Measurements from ENCODE around the gene THAP3. TPM values are rescaled to one million over a fixed set of nuclear protein-coding genes. Genes with fewer than 3 reads are reported as not detected.

The THAP3 gene
- total and polyA plus RNA-seq, 2 of the 8 experiments (the other 6 are each of a cell fraction or from before 2014, with no cell fraction given) = 8.2 to 15.3 TPM

GRCh38 chr1:6666696-6667095 is 42.0 kb downstream of the THAP3 start:
- DNase-seq (ENCODE audit: low read depth in 1 of 2, low spot score in 2 of 2) (no peak), FAIRE-seq (no peak)
- no peak overlapping the region for H3K23ac ChIP-seq (ENCODE audit: insufficient read length)
- H2BK20ac ChIP-seq (ENCODE audit: low read length) = no peak overlapping the region
- no peak overlapping the region for H3K27ac ChIP-seq (ENCODE audit: low read depth, low read length)
- ChIA-PET POLR2A (ENCODE audit: partially characterized antibody) (no interaction called here), CTCF (ENCODE audit: partially characterized antibody) (interaction anchor here (4.2 kb wide), 1 partner anchor 20 kb away, joined by 17 read pairs; no protein-coding TSS in a partner anchor)
- peaks cover 2% of the 10 kb centered on the region; the same call in 1 of the 2 replicates for H3K79me1 ChIP-seq (ENCODE audit: low read depth, low read length)
- no peak overlapping the region for H3K56ac ChIP-seq (replicated peaks; ENCODE audit: insufficient read length, low read depth, low read length)
- peaks cover 0 to 11% of the 10 kb centered on the region in 2 experiments for H4K20me1 ChIP-seq (replicated peaks in 1 of 2; ENCODE audit: control insufficient read depth in 1 of 2, insufficient read depth in 2 of 2, low read length in 2 of 2)
- no peak overlapping the region for H3K18ac ChIP-seq (ENCODE audit: extremely low read depth, low read length)
- no peaks in the 10 kb centered on the region for H3K27me3 ChIP-seq (replicated peaks in 1 of 4; ENCODE audit: control insufficient read depth in 3 of 4, extremely low read depth in 1 of 4, insufficient read depth in 3 of 4, low read length in 3 of 4)
- H4K5ac ChIP-seq (ENCODE audit: insufficient read length, low read depth, low read length) = no peak overlapping the region
- no peak overlapping the region for H2BK12ac ChIP-seq (ENCODE audit: low read depth, low read length)
- H3K4me1 ChIP-seq (replicated peaks in 1 of 4; ENCODE audit: control insufficient read depth in 3 of 4, insufficient read depth in 4 of 4, low read length in 3 of 4) = no peaks in the 10 kb centered on the region
- H2AK5ac ChIP-seq (ENCODE audit: low read depth, low read length) = no peak overlapping the region
- H3K14ac ChIP-seq (ENCODE audit: insufficient read length) = no peak overlapping the region
- no peak overlapping the region for H4K91ac ChIP-seq (replicated peaks; ENCODE audit: insufficient read length, low read length)
- H2BK120ac ChIP-seq (replicated peaks; ENCODE audit: low read depth, low read length) = no peak overlapping the region
- H3K79me2 ChIP-seq (ENCODE audit: control insufficient read depth in 1 of 2, insufficient read depth in 2 of 2, low read length in 2 of 2) = peaks cover 0 to 11% of the 10 kb centered on the region in 2 experiments; a peak in 1 of 4 replicates
- no peak overlapping the region for H2BK5ac ChIP-seq (ENCODE audit: low read depth, low read length)
- H2AFZ ChIP-seq (ENCODE audit: low read length) = no peak overlapping the region
- no peak overlapping the region for H3K4me3 ChIP-seq (ENCODE audit: extremely low read depth in 1 of 4, insufficient read depth in 2 of 4, low read depth in 3 of 4, low read length in 4 of 4)
- no peak overlapping the region for H3K4me2 ChIP-seq (ENCODE audit: insufficient read depth in 1 of 2, low read depth in 2 of 2, low read length in 2 of 2)
- H3K23me2 ChIP-seq (ENCODE audit: low read depth, low read length) = no peaks in the 10 kb centered on the region
- no peak overlapping the region for H3K4ac ChIP-seq (replicated peaks; ENCODE audit: insufficient read length, low read depth, low read length)
- peaks cover 0 to 2% of the 10 kb centered on the region in 2 experiments; a peak in 1 of 4 replicates for H3K9me3 ChIP-seq (ENCODE audit: insufficient read depth in 2 of 2, low read depth in 1 of 2, low read length in 1 of 2)
- H2BK15ac ChIP-seq (ENCODE audit: low read length) = no peak overlapping the region
- TF ChIP-seq CEBPB (IDR thresholded peaks at IDR 0.05; ENCODE audit: low read depth, low read length) (no peak), POU5F1 (IDR thresholded peaks at IDR 0.05; ENCODE audit: low read depth, low read length) (no peak), RBBP5 (IDR thresholded peaks at IDR 0.05; ENCODE audit: borderline replicate concordance, low read depth, low read length) (no peak), SIN3A (conservative IDR thresholded peaks at IDR 0.05 in 1 of 2, IDR thresholded peaks at IDR 0.05 in 1 of 2; ENCODE audit: low read depth in 1 of 2, low read length in 2 of 2) (no peak), GTF2F1 (IDR thresholded peaks at IDR 0.05; ENCODE audit: borderline replicate concordance, low read depth, low read length) (no peak), POLR2A (IDR thresholded peaks at IDR 0.05; ENCODE audit: control extremely low read depth in 1 of 2, low read depth in 2 of 2, low read length in 2 of 2) (no peak), BCL11A (IDR thresholded peaks at IDR 0.05; ENCODE audit: low read depth in 2 of 2, low read length in 2 of 2) (no peak), EP300 (IDR thresholded peaks at IDR 0.05; ENCODE audit: borderline replicate concordance in 1 of 2, low read depth in 2 of 2, low read length in 2 of 2) (no peak), PHF8 (conservative IDR thresholded peaks at IDR 0.05; ENCODE audit: low read depth, low read length) (no peak), RXRA (IDR thresholded peaks at IDR 0.05; ENCODE audit: insufficient read depth, low read depth, low read length) (no peak)
- no peak overlapping the region for H3K9ac ChIP-seq (replicated peaks in 1 of 4; ENCODE audit: extremely low read depth in 1 of 4, low read depth in 3 of 4, low read length in 3 of 4)
- H4K8ac ChIP-seq (ENCODE audit: extremely low read depth, insufficient read depth, low read length) = no peak overlapping the region
- H3K36me3 ChIP-seq (ENCODE audit: control insufficient read depth in 2 of 4, insufficient read depth in 4 of 4, low read length in 3 of 4) = peaks cover 2 to 28% (median 4%) of the 10 kb centered on the region in 4 experiments; a peak in 6 of 8 replicates
- 90% methylated on average over 5 of the region's 5 CpGs; no CpG with 5 or more reads in 1 of the 2 experiments for WGBS, 2 experiments (ENCODE audit: extremely low coverage in 1 of 2, insufficient coverage in 1 of 2, insufficient read length in 1 of 2, insufficient replicate concordance in 2 of 2, low coverage in 1 of 2, low lambda C conversion rate in 2 of 2, missing lambda C conversion rate in 1 of 2)

Measured in H1 (cell line).